GM21390 (cell line): ENCODE measurements around the gene CCDC187.

Source experiments
- ATAC-seq: cut with Tn5 transposase; IDR thresholded peaks from one replicate; pipeline ENCODE4 v1.9.1; 2021; ENCODE audit not compliant: unreplicated experiment

CCDC187 gene

DNA sequence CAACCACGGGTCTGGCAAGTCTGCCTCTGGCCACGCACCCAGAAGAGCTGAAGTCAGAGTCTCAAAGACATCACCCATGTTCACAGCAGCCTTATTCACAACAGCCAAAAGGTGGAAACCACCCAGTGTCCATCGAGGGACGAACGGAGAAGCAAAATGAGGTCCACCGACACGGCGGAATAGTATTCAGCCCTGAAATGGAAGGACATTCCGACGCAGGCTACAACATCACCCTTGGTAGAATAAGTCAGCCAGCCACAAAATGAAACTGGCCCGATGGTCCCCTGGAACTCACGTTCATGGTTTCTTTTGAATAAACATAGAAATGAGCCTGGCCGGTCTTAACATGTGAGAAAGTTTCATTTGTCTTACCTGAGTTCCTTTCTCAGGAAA lies 16.9 kb downstream of the CCDC187 start:
- no peak for ATAC-seq

DNA sequence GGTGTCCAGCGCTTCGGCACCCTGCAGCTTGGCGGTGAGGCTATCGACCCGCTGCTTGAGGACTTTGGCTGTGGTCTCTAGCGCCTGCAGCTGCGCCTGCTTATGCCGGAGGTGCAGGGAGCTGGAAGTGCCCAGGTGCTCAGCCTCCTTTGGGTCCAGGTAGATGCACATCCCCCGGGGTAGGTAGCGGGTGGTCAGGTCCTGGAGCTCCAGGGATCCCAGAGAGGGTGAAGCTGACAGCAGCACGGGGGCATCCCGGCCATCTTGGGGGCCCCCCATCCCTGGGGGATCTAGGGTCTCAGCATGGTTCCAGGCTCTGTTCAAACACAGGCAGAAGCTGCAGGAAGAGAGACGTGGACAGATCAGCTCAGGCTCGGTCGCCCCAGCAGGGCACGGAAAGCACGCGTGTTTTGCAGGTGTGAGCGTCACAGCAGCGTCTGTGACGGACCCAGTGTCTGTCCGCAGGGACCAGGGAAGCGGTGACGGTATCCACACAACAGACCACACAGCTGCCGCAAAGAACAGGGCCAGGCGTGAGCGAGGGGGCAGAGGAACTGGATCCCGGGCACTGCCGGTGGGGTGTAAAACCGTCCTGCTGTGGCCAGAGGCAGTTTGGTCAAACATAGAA lies 17.4 kb downstream of the CCDC187 start:
- ATAC-seq = no peak

DNA sequence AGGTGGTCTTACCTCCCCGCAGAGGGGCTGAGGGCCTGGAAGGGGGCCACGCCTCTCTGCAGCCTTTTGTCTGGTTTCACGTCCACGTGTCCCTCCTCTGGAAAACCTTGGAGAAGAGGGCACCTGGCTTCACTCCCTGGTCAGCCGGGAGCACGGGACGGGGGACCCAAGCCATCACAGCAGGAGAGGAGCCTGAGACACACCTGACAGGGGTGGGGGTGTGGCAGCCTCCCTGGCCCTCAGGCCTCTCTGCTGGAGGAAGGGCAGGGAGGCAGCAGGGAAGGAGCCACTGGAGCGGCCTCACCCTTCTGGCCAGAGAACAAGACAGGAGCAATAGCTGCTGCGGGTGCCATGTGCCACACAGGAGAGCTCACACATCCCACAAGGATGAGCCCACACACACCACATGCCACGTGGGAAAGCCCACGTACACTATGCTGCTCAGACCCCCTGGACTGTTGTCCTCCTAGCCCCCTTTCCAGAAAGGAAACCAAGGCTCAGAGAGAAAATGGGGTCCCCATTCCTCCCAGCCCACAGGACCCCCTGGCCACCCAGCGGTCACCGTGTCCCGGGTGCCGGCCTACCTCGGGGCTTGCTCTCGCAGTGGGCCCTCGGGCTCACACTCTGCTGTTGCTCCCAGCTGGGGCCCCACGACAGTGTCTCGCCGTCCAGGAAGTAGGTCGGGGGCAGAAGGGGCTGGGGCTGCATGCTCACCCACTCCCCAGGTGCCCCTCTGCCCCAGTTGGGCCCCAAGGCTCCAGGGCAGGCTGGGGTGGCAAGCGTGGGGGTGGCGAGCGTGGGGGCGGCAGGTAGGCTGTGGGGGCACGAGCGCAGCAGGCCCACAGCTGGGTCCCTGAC lies 18.2 kb downstream of the CCDC187 start:
- ATAC-seq = no peak

DNA sequence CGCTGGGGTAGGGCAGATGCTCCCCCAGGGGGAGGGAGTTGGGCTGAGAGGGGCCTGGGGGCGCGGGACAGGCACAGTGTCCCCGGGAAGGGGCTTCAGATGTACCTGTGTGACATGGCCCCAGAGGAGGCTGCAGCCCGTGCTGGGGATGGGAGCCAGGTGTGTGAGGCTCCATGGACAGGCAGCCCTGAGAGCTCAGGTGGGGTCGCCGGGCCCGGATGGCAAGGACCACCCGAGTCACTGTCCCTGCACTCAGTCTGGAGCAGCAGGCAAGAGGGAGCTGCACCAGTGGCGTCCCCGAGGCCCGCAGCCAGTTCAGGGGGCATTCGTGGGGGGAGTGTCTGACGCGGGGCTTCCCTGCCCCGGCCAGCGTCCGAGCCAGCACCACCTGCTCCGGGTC lies 18.9 kb downstream of the CCDC187 start:
- no peak for ATAC-seq

DNA sequence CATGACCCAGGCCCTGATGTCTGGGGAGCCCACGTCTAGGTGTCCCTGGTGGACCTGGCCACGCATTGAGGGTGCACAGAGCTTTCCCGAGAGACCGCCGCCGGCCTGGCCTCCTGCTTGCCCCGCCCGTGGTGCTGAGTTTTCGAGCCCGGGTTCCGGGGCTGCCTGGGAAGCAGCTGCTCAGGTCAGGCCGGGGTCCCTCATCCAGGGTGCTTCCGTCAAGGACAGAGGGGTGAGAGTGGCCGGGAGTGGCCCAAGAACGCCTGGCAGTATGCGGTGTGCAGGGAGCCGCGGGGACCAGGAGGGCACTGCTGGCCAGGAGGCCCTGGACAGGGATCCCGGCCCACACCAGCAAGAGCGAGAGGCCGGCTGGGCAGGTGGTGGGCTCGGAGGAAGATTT lies 19.6 kb downstream of the CCDC187 start:
- no peak for ATAC-seq

DNA sequence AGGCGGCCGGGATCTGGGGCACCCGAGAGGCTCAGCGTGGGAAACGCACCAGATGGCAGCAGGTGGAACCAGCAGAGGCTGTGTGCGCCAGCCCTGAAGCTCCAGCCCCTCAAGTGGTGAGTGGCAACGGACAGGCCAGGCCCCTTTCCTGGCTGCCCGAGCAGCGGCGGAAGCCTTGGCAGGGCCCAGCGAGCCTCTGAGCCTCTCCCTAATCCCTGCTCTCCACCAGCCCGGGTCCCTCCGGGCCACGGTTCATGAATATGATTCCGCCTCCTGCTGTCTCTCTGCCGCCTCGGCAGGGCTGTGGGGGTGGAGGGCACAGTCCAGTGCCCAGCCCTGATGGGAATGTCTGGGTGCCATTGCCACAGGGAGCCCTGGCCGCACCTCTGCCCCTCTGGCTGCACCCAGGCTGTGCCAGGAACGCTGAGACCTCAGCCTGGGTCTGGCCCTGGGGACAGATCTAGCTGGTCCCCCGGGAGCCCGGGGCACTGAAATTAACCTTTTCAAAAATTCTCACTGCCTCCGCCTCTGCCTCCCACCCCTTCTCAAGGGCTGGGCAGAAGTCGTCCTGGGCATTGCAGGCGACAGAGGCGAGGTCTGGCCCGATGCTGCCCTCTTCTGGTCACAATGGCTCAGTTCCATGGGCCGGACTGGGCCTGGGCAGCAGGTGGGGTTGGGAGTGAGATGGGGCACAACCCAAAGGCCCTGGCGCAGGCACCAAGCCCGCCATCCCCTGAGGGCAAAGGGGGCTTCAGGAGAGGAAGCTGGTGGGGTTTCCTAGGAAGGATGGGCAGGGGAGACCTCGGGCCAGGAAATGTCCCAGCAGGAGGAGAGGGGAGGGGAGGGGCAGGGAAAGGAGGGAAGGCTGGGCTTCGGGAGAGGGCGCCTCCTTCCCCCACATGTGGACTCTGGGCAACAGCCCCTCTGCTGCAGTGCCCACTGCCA lies 20.3 kb downstream of the CCDC187 start:
- ATAC-seq = no peak

DNA sequence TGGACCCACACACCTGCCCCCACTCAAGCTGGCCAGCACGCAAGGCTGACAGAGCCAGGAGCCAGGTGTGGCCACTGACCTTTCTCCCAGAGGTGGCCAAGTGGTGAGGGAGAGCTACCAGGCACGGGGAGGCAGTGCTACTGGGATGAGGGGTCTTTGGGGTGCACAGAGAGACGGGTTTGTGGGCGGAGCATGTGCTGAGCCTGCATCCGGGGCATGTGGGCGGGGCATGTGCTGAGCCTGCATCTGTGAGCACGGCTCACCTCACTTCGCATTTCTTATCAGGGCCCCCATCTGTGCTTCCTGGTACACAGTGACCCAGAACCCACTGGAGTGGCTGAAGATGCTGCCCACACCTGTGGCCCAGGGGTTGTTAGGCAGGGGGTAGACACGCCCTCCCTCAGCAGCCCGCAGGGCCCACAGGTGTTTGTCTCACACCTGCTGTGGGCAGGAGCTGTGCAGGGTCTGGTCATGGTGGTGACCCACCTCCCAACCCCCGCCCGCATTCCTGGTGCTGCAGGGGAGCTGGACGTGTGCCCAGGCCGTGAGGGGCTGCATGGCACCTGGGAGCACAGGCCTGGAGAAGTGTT lies 21.5 kb downstream of the CCDC187 start:
- no peak for ATAC-seq

DNA sequence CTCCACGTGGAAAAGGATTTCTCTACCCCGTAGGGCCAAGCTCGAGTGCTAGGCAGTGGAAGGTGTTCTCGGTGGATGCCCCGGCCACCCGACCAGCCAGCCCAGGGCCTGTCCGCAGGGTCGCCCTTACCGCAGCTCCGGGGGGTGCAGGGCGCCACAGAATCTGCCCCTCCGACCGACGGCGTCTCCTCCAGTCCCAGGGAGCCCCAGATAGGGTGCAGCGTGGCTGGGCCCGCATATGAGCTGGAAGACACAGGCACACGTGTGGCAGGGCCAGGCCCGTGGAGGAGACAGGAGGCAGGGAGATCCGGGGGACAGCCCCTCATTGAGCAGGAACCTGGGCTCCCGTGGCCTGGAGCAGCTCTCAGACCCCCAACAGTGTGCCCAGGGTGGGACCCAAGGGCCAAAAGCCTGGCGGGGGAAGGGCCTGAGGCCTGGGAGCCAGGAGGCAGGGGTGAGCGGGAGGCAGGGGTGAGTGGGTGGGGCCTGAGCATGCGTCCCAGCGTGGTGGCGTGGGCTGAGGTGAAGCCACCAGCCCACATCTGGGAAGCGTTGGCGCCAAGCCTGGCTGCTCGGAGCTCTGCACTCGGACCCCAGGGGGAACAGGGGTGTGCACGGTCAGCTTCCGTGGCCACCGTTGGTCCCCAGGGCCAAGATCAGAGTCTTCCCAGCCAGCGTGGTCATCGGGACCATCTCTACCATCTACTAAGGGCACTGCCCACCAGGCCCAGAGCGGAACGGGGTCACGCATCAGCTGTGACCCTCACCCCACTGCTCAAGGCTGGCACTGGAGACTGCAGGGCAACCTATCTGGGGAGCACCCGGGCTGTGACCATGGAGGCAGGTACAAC lies 22.2 kb downstream of the CCDC187 start:
- no peak for ATAC-seq

DNA sequence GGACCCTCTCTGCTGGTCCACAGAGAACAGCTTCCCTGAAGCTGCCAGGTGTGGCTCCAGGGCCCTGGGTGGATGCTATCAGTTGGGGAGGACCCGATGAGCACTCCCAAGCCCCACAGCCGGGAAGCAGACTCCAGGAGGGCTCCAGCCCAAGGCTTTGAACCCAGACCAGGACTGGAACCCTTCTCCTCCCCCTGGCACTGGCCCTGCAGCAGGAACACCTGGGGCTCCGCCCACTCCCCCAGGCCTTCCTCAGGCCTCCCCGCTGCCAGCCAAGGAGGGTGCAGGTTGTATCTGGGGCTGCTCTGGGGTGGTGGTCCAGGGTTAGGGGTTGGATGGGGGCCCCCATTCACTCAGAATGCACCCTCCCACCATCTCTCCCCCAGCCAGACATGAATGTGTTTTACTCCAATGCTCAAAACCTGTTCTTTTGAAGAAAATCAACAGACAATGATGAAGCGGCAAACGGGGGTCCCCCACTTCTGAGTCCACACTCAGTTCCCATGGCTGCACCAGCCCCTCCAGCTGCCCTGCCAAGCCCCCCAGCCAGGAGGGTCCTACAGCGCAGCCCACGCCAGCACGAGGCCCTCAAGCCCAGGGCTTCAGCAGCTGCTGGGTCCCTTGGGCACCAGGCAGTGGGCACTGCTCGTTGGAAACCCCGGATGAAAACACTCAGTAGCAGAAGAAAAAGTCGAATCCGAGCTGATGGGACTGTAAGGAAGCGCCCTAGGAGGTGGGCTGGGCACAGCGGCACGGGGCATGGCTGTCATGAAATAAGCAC lies 23.2 kb downstream of the CCDC187 start:
- no peak for ATAC-seq

DNA sequence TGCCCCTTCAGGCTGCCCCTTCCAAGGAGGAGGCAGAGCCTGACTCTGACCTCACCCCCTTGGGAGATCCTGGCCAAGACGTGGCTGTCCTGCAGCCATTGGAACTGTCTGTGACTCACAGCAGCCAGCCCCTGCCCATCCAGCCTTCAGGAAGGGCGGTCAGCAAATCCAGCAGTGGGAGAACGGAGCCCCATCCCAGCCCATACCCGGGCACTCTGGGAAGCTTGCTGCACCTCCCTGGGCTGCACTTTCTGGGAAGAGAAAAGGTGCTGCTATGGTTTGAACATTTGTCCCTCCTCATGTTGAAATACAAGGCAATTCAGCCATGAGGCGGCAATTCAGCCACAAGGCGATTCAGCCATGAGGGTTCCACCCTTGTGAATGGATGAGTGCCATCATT lies 24.4 kb downstream of the CCDC187 start:
- ATAC-seq = no peak

DNA sequence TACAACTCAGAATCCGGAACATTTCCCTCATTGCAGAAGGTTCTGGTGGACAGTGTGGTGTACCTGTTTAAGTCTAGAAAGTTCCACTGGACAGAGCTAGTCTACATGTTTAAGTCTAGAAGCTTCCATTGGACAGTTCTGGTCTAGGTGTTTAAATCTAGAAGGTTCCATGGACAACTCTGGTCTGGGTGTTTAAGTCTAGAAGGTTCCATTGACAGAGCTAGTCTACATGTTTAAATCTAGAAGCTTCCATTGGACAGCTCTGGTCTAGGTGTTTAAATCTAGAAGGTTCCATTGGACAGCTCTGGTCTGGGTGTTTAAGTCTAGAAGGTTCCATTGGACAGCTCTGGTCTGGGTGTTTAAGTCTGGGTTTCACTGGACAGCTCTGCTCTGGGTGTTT lies 25.0 kb downstream of the CCDC187 start:
- no peak for ATAC-seq

DNA sequence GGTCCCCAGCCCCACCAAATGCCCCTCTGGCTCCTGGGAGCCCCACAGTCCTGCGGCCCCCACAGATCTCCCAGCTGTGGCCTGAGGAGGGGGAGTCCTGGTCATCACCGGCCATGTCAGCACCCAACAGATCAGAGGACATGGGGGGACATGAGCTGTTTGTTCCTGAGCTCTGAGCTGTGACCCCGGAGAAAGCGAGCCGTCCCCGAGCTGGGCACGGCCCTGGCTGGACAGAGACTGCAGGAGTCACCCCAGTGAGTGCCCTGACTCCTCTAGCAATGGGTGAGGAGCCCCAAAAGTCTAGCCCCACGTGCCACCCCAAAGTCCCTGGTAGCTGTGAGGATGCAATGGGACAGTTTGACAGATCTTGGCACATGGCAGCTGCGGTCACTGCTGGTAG lies 25.7 kb downstream of the CCDC187 start:
- ATAC-seq = no peak

DNA sequence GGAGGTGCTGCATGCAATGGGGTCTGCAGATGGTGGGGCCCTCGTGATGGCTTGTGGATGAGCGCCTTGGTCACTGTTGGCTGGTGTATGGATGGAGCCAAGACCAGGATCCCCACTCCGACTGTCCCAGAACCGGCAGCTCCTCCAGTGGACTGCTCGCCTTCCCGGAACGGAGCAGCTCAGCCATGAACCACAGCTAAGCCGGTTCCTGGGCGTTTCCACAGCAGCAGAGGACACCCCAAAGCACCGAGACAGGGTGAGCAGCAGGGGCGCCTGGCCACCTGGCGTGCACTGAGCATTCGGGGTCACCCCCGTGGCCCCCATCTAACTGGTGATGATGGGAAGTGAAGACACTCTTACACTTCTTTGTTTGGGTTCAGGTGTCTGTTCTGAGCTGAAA lies 26.1 kb downstream of the CCDC187 start:
- ATAC-seq = no peak

DNA sequence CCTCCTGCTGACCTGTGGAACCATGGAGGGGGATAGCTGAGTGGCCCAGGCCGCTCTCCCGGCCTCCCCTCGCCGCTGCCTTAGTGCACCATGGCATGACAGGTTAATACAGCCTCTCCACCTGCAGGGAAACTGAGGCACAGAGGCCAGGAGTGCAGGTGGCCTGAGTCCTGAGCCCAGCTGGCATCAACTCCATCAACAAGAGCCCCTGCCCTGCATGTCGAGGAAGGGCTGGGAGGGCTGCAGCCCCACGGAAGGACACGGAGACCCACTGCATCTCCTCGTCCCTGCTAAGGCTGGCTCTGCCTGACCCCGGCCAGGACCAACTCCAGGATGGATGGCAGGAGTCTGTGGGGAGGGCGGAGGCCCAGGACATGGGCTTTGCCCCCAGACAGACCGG lies 27.2 kb downstream of the CCDC187 start:
- no peak for ATAC-seq

DNA sequence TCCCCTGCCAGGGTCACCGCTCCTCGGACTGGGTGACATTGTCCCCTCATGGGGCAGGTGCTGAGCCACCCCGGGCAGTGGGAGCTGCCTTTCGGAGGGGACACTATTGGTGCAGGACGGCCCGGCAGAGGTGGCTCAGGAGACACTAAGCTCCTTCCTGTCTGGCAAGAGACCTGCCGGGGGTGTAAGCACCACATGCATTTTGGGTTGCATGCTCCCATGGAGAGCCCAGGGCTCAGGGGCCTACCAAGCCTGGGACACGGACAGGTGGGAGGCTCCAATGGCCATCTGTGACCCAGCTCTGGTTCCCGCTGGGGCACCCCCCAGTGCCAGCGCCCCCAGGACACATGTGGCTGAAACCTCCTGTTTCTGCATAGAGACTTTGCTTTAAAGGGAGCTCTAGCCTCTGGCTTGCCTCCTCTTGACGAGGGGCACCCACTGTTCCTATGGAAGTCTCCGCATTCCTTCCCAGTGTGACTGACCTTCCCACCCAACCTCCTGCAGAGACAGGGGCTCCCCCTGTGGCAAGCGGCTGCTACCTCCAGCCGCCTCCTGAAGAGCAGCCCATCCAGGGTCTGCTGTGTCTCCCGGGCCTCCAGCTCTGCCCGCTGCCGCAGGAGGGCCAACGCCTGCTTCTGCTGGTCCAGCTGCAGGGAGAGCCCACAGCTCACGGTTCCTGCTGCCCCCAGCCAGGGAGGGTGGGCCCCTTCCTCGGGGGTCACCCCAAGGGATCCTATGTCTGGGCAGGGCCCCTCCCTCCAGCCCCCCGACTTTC lies 28.1 kb downstream of the CCDC187 start:
- no peak for ATAC-seq

DNA sequence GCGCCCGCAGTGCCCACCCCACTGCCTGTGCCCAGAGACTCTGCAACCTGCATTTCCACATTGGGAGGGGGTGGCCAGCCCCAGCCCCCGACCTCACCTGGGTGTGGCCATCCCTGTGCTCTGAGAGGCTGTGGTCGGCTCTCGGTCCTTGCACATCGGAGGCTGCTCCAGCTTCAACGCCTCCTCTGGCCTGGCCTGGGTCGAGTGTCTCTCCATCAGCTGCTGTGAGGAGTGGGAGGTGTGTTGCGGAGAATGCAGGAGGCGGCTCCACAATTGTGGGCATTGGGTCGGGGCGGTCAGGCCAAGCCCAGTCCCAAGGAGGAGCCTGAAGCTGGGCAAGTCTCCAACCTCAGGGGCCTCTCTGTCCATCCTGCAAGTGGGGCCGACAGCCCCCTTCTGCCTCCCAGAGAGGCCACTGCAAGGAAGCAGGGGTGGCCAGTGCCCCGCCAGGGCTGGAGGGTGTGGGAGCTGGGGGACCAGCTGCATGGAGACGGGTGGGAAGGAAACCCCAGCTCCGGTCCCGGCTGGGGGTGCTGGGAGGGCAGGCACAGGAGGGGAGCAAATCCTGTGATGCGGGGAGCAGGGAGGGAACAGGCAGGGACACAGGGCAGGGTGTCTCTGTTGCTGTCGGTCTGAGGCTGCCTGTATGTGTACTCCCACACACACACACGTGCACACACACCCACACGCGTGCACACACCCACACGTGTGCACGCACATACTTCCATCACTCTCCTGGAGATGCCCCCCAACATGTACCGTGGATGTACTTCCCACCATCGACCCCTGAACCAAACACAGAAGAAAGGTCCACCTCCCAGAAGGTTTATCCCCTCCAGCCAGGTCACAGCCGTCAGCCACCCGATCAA lies 28.9 kb downstream of the CCDC187 start:
- ATAC-seq = no peak

DNA sequence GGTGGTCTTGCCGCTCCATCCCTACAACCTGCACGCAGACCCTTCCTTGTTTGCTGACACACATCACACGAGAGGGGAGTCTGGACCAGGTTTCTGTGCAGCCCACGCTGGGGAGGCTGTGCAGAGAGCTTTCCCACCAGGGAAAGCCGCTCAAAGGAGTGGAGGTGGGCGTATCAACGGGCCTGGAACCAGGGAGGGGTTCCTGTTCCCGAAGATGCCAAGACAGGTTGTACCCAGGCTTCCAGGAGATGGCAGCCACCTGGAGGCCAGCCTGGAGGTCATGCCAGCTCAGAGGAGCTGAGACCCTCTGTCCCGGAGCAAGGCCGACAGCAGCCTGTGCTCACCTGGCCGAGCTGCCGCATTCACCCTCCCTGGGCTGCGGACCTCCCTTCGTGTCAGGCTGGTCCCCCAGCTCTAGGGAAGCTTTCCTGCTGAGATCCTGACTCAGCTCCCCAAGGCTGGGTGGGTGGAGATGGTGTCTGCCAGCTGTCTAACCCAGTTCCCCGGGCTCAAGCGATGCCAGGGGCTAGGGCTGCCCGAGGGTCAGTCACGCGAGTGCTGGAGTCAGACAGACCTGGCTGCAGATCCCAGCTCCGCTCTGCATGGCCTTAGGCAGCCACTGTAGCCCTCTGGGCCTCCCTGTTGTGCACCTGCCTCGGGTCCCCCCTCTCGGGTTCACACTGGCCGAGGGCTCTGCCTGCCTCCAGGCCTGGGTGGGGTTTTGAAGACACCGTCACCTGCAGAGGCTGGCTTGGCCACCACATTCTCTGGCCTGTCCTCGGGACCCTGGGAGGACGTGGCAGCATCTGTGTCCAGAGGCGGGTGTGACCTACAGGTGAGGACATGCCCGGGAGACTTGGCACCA lies 29.7 kb downstream of the CCDC187 start:
- ATAC-seq = no peak
